ENCODE measurements around the gene BMP7.

BMP7 gene

DNA sequence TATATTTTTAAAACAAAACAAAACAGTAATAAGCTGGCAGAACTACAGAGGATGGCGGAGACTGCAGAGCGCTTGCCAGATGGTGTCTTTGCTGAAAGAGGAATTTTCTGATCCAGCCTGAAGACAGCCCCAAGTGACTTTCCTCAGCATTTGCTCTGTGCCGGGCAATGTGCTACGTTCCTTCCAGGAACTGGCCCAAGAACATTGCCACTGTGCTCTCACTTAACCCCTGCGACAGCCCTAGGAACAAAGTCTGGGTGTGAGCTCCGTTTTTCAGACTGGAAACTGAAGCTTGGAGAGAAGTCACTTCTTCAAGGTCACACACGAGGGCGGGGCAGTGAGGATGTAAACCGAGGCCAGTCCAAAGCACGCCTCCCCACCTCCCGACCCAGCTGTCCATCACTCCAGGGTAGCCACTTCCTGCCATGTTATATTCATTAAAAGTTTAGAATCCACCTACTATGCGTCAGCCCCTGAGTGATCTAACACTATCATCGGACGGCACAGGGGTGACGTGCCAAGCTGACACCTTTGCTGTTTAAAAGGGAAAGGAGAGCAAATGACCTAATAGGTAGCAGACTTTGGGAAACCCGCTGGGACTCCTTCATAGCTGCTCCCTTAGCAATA is 22.3 kb upstream of the BMP7 start:
- DNase-seq (ENCODE audit: low read depth), result no peak
- no peak overlapping the region for H3K4me3 ChIP-seq (ENCODE audit: low read depth, low read length)
- TF ChIP-seq, protein P1, sequence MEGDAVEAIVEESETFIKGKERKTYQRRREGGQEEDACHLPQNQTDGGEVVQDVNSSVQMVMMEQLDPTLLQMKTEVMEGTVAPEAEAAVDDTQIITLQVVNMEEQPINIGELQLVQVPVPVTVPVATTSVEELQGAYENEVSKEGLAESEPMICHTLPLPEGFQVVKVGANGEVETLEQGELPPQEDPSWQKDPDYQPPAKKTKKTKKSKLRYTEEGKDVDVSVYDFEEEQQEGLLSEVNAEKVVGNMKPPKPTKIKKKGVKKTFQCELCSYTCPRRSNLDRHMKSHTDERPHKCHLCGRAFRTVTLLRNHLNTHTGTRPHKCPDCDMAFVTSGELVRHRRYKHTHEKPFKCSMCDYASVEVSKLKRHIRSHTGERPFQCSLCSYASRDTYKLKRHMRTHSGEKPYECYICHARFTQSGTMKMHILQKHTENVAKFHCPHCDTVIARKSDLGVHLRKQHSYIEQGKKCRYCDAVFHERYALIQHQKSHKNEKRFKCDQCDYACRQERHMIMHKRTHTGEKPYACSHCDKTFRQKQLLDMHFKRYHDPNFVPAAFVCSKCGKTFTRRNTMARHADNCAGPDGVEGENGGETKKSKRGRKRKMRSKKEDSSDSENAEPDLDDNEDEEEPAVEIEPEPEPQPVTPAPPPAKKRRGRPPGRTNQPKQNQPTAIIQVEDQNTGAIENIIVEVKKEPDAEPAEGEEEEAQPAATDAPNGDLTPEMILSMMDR (IDR thresholded peaks at IDR 0.05; ENCODE audit: control insufficient read depth, extremely low read depth, insufficient read depth), result no peak

DNA sequence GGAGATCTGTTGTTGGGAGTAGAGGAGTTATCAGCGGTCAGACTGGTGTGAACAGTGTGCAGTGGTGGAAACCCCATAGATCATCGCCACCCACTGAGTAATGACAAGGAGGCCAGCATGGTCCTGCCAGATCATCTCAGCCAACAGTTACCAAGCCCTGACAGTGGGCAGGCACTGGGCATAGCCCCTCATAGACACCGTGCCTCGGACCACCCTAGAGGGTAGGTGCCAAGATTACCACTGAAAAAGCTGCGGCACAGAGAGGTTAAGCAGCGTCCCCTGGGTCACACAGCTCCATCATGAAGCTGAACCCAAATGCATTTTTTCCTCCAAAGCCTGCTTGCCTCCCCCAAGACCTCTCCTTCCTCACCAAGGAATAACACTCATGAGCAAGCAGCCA is 21.5 kb upstream of the BMP7 start:
- no peak overlapping the region for H3K4me3 ChIP-seq (ENCODE audit: low read depth, low read length)
- no peak for DNase-seq (ENCODE audit: low read depth)
- TF ChIP-seq, protein P1 (IDR thresholded peaks at IDR 0.05; ENCODE audit: control insufficient read depth, extremely low read depth, insufficient read depth), result no peak

DNA sequence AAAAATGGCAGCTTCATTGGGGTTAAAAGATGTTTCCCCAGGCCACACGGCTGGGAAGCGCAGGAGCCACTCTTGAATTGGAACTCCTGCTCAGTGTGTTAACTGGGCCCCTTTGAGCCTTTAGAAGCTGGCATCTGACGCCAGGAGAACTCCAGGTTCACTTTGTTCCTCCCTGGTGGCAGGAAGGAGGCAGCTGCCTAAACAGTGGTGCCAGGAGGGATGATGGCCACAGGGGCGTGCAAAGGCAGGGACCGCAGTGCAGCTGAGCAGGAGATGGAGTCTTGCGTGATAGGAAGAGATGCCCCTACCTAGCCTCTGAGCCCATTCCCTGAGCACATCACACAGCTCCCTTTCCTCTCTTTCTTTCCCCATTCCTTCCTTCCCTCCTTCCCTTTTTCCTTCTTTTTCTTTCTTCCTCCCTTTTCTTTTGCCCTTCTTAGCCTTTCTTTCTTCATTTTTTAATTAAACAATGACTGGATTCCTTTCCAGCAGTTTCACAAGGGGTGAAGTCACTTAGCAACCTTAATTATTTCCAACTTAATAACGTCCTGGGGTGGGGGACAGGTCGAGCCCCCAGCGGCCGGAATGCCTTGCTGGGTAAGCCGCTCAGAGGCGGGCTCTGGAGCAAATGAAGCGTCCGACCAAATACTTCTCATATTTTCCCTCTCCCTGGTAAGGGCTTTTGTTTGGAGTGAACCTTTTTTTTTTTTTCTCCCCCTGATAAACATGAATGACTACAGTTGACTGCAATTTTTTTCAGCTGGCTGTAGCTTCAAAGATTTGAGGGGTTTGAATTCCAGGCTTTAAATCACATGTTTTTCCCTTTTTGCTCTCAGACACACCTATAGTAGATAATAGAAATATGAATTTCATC is 20.8 kb upstream of the BMP7 start:
- no peak for DNase-seq (ENCODE audit: low read depth)
- H3K4me3 ChIP-seq (ENCODE audit: low read depth, low read length), result no peak overlapping the region
- TF ChIP-seq, protein P1 (IDR thresholded peaks at IDR 0.05; ENCODE audit: control insufficient read depth, extremely low read depth, insufficient read depth), result no peak

DNA sequence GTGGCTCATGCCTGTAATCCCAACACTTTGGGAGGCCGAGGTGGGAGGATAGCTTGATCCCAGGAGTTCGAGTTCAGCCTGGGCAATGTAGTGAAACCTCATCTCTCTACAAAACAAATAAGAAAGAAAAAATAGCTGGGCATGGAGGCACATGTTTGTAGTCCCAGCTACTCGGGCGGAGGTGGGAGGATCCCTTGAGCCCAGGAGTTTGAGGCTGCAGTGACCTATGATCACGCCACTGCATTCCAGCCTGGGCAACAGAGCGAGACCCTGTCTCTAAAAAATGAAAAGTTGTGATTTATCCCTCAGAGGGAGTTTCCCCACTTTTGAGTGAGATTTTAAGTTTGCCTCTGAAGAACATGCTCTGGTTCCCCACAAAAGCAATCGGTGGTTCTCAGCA is 17.4 kb upstream of the BMP7 start:
- H3K4me3 ChIP-seq (ENCODE audit: low read depth, low read length), result no peak overlapping the region
- TF ChIP-seq, protein P1 (IDR thresholded peaks at IDR 0.05; ENCODE audit: control insufficient read depth, extremely low read depth, insufficient read depth), result no peak
- no peak for DNase-seq (ENCODE audit: low read depth)

DNA sequence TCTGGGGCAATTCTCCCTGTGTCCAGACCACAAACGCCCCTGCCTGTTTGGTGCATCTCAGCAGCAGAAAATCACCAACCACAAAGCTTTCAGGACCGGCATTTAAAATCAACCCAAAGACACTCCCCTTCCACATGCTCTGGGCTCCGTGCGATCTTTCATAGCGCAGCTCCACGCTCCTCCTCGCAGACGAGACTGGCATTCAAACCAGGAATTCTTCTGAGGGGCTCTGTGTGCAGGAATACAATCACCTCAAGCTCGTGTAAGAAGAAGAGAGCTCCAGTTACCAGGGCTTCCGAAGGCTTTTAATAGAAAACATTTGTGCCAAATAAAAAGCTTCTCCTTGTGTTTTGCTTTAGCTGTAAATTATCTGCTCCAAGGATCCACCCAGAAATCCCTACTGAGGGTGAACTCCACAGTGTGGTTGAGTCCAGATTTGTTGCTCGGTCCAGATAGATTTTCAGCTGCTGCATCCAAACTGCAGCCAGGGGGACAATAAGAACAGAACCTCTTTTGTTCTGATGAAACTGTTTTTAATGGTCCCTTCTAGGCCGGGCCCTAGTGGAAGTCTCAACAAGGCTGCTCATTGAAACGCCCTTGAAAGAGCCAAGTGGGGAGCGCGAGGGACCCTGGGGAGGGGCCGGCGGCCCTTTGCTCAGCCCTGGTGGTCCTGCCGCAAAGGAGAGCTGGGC is 16.4 kb upstream of the BMP7 start:
- no peak overlapping the region for H3K4me3 ChIP-seq (ENCODE audit: low read depth, low read length)
- DNase-seq (ENCODE audit: low read depth), result no peak
- TF ChIP-seq, protein P1 (IDR thresholded peaks at IDR 0.05; ENCODE audit: control insufficient read depth, extremely low read depth, insufficient read depth), result no peak

DNA sequence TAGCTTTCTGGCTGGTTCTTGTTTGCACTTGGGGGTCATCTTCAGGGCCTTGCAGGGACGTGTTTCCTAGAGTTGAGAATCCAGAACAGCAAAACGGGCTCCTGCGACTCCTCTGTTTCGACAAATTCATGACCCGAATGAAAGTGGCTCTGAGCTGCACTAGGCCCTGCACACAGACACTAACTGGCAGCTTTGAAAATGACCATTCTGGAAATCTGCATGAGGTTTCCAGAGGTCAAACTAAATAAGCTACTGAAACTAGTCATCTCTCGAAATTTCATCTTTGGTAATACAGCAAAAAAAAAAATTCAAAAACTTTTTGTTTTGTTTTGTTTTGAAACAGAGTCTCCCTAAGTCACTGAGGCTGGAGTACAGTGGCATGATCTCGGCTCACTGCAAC is 15.5 kb upstream of the BMP7 start:
- no peak overlapping the region for H3K4me3 ChIP-seq (ENCODE audit: low read depth, low read length)
- DNase-seq (ENCODE audit: low read depth), result no peak
- TF ChIP-seq, protein P1 (IDR thresholded peaks at IDR 0.05; ENCODE audit: control insufficient read depth, extremely low read depth, insufficient read depth), result no peak

Data from LNCaP clone FGC (cell line).